Fibroblast of lung (primary cell): Measurements from ENCODE around the gene SLC16A1.

Experiments
- EZH2 ChIP-seq: IDR thresholded peaks from 2 replicates; pipeline ENCODE4 v1.5.1; 2012; ENCODE audit warnings: low read length, control low read depth, mild to moderate bottlenecking; ENCODE audit errors: missing control alignments
- TF ChIP-seq, protein P1 (sequence below), 2 donors: IDR thresholded peaks in 1 of 2; conservative IDR thresholded peaks in 1 of 2; 1 replicate in 1 of 2; 2 replicates in 1 of 2; pipeline ENCODE4 v1.5.1; 2011 to 2012; ENCODE audit warnings: low read length in 2 of 2, control low read depth in 1 of 2, inconsistent platforms in 1 of 2, low read depth in 1 of 2, mild to moderate bottlenecking in 1 of 2

- TF ChIP-seq, protein P1, sequence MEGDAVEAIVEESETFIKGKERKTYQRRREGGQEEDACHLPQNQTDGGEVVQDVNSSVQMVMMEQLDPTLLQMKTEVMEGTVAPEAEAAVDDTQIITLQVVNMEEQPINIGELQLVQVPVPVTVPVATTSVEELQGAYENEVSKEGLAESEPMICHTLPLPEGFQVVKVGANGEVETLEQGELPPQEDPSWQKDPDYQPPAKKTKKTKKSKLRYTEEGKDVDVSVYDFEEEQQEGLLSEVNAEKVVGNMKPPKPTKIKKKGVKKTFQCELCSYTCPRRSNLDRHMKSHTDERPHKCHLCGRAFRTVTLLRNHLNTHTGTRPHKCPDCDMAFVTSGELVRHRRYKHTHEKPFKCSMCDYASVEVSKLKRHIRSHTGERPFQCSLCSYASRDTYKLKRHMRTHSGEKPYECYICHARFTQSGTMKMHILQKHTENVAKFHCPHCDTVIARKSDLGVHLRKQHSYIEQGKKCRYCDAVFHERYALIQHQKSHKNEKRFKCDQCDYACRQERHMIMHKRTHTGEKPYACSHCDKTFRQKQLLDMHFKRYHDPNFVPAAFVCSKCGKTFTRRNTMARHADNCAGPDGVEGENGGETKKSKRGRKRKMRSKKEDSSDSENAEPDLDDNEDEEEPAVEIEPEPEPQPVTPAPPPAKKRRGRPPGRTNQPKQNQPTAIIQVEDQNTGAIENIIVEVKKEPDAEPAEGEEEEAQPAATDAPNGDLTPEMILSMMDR (conservative IDR thresholded peaks at IDR 0.05 in 1 of 2, IDR thresholded peaks at IDR 0.05 in 1 of 2; ENCODE audit: low read depth in 1 of 2, low read length in 2 of 2): no peak
- TF ChIP-seq EZH2: no peak
Observed at GRCh38 chr1:112998592-112999235, 42.7 kb upstream of the SLC16A1 start.
